Hindlimb muscle (tissue), 1 donor: Measurements from ENCODE around the gene SLC12A7. TPM values are rescaled to one million over a fixed set of nuclear protein-coding genes. Genes with fewer than 3 reads are reported as not detected.

ENCODE experiments used
- DNase-seq: peaks from one replicate; pipeline ENCODE4 v3.0.0-alpha.2; 2013
- polyA plus RNA-seq: library from polyadenylated mRNA; unstranded; fragments of 120-200 nt; gene quantifications from one replicate; pipeline ENCODE4 v1.2.1, GENCODE V29; 2013; ENCODE audit not compliant: insufficient read length

Gene SLC12A7
- polyA plus RNA-seq, 1 donor = 10.2 TPM

DNA sequence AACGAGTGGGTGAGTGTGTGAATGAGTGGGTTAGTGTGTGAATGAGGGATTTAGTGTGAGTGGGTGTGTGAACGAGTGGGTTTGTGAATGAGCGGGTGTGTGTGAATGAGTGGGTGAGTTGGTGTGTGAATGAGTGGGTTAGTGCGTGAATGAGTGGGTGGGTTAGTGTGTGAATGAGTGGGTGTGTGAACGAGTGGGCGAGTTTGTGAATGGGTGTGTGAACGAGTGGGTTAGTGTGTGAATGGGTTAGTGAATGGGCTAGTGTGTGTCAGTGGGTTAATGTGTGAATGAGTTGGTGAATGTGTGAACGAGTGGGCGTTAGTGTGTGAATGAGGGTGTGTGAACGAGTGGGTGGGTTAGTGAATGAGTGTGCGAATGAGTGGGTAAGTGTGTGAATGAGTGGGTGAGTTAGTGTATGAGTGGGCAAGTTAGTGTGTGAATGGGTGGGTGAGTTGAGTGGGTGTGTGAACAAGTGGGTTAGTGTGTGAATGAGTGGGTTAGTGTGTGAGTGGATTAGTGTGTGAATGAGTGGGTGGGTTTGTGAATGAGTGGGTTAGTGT, 63.6 kb downstream of the SLC12A7 start:
- DNase-seq = no peak

DNA sequence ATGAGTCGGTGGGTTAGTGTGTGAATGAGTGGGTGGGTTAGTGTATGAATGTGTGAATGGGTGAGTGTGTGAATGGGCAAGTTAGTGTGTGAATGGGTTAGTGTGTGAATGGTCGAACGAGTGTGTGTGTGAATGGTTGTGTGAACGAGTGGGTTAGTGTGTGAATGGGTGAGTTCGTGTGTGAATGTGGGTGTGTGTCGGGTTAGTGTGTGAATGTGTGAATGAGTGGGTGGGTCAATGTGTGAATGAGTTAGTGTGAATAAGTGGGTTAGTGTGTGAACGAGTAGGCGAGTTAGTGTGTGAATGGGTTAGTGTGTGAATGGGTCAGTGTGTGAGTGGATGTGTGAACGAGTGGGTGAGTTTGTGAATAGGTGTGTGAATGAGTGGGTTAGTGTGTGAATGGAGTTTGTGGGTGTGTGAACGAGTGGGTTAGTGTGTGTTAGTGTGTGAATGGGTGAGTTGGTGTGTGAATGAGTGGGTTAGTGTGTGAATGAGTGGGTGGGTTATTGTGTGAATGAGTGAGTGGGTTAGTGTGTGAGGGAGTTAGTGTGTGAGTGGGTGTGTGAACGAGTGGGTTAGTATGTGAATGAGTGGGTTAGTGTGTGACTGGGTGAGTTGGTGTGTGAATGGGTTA, 64.4 kb downstream of the SLC12A7 start:
- no peak for DNase-seq

DNA sequence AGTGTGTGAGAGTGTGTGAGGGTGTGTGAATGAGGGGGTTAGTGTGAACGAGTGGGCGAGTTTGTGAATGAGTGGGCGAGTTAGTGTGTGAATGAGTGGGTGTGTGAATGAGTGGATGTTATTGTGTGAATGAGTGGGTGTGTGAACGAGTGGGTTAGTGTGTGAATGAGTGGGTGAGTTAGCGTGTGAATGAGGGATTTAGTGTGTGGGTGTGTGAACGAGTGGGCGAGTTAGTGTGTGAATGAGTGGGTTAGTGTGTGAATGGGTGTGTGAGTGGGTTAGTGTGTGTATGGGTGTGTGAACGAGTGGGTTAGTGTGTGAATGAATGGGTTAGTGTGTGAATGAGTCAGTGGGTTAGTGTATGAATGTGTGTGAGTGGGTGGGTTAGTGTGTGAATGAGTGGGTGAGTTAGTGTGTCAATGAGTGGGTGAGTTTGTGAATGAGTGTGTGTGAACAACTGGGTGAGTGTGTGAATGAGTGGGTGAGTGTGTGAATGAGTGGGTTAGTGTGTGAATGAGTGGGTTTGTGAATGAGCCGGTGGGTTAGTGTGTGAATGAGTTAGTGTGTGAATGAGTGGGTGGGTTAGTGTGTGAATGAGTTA, 65.8 kb downstream of the SLC12A7 start:
- no peak for DNase-seq

DNA sequence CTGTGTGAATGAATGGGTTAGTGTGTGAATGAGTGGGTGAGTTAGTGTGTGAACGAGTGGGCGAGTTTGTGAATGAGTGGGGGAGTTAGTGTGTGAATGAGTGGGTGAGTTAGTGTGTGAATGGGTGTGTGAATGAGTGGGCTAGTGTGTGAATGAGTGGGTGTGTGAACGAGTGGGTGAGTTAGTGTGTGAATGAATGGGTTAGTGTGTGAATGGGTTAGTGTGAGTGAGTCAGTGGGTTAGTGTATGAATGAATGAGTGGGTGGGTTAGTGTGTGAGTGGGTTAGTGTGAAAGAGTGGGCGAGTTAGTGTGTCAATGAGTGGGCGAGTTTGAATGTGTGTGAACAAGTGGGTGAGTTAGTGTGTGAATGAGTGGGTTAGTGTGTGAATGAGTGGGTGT, 67.7 kb downstream of the SLC12A7 start:
- no peak for DNase-seq

DNA sequence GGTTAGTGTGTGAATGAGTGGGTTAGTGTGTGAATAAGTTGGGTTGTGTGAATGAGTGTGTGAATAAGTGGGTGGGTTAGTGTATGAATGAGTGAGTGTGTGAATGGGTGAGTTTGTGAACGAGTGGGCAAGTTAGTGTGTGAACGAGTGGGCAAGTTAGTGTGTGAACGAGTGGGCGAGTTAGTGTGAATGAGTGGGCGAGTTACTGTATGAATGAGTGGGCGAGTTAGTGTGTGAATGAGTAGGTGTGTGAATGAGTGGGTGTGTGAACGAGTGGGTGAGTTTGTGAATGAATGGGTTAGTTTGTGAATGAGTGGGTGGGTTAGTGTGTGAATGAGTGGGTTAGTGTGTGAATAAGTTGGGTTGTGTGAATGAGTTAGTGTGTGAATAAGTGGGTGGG, 68.5 kb downstream of the SLC12A7 start:
- DNase-seq = no peak

DNA sequence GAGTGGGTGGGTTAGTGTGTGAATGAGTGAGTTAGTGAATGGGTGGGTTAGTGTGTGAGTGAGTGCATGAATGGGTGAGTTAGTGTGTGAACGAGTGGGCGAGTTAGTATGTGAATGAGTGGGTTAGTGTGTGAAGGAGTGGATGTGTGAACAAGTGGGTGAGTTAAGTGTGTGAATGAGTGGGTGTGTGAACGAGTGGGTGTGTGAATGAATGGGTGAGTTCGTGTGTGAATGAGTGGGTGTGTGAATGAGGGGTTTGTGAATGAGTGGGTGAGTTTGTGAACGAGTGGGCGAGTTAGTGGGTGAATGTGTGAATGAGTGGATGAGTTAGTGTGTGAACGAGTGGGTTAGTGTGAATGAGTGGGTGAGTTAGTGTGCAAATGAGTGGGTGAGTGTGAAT, 69.2 kb downstream of the SLC12A7 start:
- no peak for DNase-seq

DNA sequence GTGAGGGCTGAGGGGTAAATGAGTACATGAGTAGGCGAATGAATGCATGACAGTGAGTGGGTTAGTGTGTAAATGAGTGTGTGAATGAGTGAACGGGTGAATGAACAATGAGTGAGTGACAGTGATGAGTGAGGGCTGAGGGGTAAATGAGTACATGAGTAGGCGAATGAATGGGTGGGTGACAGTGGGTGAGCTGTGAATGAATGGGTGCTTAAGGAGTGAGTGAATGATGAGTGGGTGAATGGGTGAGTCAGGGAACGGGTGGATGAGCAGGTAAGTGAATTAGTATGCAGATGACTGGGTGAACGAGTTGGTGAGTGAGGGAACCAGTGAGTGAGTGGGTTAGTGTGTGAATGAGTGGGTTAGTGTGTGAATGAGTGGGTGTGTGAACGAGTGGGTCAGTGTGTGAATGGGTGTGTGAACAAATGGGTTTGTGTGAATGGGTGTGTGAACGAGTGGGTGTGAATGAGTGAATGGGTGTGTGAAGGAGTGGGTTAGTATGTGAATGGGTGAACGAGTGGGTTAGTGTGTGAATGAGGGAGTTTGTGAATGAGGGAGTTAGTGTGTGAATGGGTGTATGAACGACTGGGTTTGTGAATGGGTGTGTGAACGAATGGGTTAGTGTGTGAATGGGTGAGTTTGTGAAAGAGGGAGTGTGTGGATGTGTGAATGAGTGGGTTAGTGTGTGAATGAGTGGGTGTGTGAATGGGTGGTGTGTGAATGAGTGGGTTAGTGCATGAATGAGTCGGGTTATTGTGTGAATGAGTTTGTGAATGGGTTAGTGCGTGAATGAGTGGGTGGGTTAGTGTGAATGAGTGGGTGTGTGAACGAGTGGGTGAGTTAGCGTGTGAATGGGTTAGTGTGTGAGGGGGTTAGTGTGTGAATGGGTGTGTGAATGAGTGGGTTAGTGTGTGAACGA, 70.4 kb downstream of the SLC12A7 start:
- no peak for DNase-seq

DNA sequence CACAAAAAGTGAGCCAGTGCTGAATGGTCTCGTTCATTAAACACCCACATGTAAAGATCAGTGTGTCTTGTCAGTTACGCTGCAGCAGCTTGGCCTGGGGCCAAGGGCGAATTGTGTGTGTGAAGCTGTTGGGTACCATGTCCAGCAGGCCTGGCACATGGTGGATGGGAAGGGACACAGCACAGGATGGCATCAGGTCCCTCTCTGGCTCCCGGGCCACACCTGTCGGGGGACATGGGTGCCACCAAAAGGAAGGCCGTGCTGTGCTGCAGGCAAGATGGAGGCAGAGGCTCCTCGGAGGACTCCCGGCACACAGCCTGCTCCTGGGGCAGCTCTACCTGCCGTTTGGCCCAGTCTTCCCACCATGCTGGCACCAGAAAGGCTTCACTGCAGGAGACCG, 71.3 kb downstream of the SLC12A7 start:
- DNase-seq = no peak

DNA sequence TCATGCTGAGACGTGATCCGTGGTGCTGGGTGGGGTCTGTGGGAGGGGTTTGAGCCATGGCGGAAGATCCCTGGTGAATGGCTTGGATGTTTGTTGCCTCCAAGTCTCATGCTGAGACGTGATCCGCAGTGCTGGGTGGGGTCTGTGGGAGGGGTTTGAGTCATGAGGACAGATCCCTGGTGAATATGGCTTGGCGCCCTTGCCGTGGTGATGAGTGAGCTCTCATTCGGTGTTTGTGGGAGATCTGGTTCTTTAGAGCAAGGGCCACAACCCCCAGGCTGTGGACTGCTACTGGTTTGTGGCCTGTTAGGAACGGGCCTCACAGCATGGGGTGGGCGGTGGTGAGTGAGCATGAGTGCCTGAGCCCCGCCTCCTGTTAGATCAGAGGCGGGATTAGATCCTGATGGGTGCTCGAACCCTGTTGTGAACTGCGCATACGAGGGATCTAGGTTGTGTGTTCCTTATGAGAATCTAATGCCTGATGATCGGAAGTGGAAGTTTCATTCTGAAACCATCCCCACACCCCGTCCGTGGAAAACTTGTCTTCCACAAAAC, 72.1 kb downstream of the SLC12A7 start:
- no peak for DNase-seq

DNA sequence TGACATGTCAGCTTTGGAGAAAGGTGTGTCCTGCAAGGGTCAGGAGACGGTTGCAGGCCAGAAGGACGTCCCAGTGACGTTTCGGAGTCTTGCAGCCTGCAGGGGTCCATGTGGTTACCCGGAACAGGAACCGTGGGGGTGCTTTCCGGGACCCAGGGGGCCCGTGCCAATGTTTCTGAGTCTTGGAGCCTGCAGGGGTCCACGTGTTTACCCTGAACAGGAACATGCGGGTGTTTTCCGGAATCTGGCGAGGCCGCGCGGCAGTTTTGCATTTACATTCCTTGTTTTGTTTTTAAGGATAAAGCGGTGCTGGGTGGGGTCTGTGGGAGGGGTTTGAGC, 72.7 kb downstream of the SLC12A7 start:
- DNase-seq = no peak

DNA sequence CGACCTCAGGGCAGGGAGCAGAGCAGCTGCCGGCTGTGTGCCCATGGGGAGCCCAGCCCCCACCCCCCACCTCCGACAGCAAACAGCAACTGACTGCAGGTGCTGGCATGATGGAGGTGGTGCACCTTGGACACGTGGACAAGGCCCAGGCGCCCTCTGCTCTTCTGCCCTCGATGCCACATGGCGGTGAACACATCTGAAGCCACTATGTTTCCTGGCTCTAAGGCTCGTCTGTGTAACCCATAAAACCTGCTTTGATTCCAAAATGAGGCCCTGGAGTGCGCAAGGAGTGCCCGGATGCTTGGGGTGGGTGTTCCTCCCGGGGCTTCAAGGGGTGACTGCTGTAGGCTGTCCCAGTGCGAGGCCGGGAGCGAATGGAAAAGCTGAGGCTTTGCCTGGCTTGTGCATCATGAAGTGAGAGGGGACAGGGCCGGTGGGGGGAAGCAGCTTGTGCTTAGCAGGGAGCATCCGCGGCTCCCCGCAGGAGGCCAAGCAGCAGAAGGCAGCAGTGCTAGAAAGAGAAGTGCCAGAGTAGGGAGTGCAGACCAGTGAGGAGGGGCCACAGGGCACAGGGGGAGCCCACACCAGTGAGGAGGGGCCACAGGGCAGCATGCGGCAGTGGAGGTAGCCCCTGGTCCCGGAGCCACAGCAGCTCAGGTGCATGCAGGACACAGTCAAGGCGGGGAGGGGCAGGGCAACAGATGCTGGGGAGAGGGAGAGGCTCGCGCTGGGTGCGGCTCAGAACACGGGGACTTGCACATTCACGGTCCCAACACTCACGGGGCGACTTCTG, 73.2 kb downstream of the SLC12A7 start:
- DNase-seq = no peak

DNA sequence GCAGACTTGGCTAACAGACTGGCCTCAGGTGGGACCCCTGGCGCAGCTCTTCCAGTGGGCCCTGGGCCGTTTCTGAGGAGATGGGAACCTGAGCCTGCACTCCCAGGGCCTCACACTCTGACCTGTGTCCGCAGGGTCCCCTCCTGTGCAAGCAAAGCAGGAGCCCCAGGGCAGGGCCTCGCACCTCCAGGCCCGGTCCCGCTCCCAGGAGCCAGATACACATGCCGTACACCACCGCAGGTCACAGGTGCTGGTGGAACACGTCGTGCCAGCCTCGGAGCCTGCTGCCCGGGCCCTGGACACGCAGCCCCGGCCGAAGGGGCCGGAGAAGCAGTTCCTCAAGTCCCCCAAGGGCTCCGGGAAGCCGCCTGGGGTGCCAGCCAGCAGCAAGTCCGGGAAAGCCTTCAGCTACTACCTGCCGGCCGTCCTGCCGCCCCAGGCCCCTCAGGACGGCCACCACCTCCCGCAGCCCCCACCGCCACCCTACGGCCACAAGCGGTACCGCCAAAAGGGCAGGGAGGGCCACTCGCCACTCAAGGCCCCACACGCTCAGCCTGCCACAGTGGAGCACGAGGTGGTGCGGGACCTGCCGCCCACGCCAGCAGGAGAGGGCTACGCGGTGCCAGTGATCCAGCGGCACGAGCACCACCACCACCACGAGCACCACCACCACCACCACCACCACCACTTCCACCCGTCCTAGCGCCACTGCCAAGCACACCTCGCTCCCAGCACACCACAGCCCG, 74.0 kb downstream of the SLC12A7 start:
- no peak for DNase-seq

DNA sequence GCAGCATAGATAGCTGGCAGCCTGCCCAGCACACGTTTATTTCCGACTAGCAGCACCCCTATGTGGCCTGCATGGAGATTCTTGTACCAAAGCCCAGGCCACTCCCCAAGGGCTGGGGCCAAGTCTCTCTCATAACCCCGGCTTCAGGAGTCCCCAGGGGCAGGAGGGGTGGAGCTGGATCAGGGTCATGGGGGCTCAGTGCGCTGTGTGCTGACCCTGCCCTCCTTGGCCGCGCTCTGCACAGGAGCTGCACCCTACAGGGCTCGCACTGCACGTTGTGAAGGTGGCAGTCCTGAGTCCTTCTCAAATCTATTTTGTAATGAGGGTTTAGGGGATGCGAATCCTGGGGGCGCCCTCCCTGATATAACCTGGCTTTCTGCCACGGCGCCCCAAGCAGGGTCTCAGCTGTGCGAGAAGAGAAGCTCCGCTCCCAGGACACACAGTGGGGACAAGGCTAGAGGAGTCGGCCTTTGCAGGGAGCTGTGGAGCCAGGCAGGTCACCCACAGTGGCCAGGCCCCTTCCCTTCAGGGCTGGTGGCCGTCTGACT, 74.7 kb downstream of the SLC12A7 start:
- DNase-seq = no peak

DNA sequence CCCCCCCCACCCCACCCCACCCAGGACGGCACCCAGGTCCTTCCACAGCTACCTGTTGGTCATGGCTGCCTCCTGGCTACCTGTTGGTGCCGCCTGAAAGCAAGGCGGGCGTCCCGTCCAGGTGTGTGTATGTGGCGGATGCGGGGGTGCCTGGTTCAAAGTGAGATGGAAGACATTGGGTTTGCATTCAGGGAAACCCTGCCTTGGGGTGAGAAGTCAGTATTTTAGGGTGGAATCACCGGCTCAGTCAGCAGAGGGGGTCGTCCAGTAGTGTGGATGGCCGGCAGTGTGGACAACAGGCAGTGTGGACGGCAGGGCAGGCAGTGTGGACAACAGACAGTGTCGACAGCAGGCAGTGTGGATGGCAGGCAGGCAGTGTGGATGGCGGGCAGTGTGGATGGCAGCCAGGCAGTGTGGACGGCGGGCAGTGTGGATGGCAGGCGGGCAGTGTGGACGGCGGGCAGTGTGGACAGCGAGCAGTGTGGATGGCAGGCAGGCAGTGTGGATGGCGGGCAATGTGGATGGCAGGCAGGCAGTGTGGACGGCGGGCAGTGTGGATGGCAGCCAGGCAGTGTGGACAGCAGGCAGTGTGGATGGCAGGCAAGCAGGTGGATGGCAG, 75.2 kb downstream of the SLC12A7 start:
- no peak for DNase-seq

DNA sequence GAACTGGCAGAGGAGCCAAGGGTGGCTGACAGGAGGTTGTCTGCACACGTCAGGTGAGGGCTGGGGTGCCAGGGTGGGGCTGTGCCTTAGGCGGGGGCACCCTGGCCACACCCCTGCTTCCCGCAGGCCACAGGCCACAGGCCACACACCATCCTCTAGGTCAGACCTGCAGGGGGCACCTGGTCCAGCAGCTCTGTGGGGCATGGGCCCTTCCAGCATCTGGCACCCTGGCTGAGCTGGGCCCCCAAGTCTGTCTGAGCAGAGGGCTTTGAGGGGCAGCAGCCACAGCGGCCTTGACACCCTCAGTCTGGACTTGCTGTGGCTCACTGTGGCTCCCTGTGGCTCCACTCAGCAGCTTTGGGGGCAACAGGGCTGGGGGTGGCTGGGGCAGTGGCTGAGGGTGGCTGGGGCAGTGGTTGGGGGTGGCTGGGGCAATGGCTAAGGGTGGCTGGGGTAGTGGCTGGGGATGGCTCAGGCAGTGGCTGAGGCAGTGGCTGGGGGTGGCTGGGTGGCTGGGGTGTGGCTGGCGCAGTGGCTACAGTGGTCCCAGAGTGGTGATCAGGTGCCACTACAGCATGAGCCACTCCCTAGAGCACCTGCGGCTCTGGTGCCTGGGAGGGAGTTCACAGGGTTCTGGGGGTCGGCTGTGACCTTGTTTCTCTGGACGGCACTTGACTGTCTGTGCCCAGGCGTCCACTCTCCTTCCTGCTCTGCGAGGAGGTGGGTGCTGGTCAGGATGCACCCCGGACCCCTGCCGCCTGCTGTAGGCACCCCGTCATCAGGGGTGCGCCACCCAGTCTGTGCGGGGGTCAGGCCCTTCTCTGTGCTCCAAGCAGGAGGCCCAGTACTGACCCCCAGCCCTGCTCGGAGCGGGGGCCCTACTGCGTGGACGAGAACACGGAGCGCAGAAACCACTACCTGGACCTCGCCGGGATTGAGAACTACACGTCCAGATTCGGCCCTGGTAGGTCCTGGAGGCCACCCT, 76.2 kb downstream of the SLC12A7 start:
- DNase-seq = no peak

DNA sequence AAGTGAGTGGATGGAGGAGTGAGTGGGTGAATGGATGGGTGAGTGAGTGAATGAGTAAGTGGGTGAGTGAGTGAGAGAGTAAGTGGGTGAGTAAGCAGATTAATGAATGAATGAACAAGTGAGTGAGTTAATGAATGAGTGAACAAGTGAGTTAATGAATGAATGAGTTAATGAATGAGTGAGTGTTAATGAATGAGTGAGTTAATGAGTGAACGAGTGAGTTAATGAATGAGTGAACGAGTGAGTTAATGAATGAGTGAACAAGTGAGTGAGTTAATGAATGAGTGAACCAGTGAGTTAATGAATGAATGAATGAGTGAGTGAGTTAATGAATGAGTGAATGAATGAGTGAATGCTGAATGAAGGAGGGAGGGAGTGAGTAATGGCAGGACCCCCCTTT, 76.9 kb downstream of the SLC12A7 start:
- no peak for DNase-seq

DNA sequence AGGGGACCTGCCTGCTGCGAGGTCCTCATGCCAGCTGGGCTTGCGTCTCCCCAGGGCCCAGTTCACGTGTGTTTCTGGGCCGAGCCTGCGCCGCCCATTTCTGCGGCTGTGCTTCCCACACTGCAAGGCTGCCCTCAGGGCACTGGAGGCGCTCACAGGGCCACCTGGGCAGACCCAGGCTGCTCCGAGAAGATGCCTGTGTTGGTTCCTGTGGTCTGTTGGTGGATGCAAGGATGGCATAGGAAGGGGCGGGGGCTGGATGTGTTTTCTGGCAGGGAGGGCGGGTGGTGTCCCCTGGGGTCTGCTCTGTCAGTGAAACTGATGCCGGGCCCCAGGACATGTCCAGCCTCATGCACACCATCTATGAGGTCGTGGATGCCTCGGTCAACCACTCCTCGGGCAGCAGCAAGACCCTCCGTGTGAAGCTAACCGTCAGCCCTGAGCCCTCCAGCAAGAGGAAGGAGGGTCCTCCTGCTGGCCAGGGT, 77.4 kb downstream of the SLC12A7 start:
- DNase-seq = no peak

DNA sequence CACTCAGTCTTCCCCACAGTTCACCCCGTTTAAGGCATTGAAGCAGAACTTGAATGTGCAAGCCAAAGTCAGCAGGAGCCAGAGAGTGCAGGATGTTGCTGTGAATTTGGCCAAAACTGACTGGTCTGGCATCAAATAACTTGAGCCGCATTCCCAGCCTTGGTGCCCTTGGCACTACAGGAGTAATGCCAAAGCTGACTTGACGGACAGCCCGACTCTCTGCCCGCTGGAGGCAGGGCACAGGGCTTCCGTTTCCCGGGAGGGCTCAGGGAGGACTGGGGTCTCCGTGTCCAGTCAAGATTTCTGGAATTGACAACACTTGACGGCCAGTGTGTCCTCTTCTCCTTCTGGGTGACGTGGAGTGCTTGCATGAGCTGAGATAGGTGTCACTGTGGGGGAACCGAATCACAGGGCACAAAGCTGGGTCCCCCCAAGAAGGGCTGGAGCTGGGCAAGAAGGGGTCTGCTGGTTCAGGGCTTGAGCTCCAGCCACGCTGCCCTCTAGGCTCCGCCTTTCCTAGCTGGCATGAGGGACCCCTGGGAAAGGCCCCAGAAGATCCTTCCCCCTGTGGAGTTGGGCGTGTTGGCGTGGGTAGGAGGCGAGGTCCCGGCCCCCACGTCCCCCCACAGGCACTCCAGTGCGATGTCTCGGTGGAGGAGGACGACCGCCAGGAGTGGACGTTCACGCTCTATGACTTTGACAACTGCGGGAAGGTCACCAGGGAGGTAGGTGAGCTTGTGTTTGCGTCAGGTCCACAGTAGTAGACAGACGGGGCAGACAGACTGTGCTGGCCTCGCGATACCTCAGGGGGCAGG, 78.0 kb downstream of the SLC12A7 start:
- no peak for DNase-seq
